Subcutaneous abdominal adipose tissue (tissue), 5 donors: ENCODE measurements around the gene CACTIN.
"Not testable (repeated sequence)": the region's sequence is repeated elsewhere in the genome, so short reads cannot be mapped to it uniquely, and the experiment has no call there.

Experiments used
- H3K27ac ChIP-seq: one replicate; pipeline ENCODE4 v1.7.0; 2013; ENCODE audit warnings: low read depth, mild to moderate bottlenecking, inconsistent platforms, low read length, moderate library complexity
- H3K27me3 ChIP-seq, 5 donors: one replicate each; pipeline ENCODE4 v1.7.0; 2013; ENCODE audit warnings: low read length in 5 of 5, inconsistent platforms in 1 of 5; ENCODE audit not compliant: control insufficient read depth in 5 of 5, insufficient read depth in 4 of 5
- H3K36me3 ChIP-seq, 5 donors: one replicate each; pipeline ENCODE4 v1.7.0; 2013; ENCODE audit warnings: low read length in 5 of 5; ENCODE audit not compliant: control insufficient read depth in 5 of 5, insufficient read depth in 5 of 5
- H3K4me1 ChIP-seq, 5 donors: one replicate each; pipeline ENCODE4 v1.7.0; 2013; ENCODE audit warnings: low read length in 5 of 5, mild to moderate bottlenecking in 3 of 5, moderate library complexity in 1 of 5; ENCODE audit not compliant: control insufficient read depth in 5 of 5, insufficient read depth in 5 of 5
- H3K4me3 ChIP-seq, 5 donors: one replicate each; pipeline ENCODE4 v1.7.0; 2013; ENCODE audit warnings: low read length in 5 of 5, low read depth in 1 of 5
- H3K9ac ChIP-seq, 5 donors: one replicate each; pipeline ENCODE4 v1.7.0; 2013; ENCODE audit warnings: low read length in 5 of 5, mild to moderate bottlenecking in 4 of 5, moderate library complexity in 3 of 5
- H3K9me3 ChIP-seq, 5 donors: one replicate each; pipeline ENCODE4 v1.7.0; 2013; ENCODE audit warnings: low read length in 5 of 5; ENCODE audit not compliant: control insufficient read depth in 5 of 5
- donor health status: healthy.
- donor health status: healthy.
- donor health status: healthy.
- donor health status: healthy.
- donor health status: healthy.

Gene CACTIN

DNA sequence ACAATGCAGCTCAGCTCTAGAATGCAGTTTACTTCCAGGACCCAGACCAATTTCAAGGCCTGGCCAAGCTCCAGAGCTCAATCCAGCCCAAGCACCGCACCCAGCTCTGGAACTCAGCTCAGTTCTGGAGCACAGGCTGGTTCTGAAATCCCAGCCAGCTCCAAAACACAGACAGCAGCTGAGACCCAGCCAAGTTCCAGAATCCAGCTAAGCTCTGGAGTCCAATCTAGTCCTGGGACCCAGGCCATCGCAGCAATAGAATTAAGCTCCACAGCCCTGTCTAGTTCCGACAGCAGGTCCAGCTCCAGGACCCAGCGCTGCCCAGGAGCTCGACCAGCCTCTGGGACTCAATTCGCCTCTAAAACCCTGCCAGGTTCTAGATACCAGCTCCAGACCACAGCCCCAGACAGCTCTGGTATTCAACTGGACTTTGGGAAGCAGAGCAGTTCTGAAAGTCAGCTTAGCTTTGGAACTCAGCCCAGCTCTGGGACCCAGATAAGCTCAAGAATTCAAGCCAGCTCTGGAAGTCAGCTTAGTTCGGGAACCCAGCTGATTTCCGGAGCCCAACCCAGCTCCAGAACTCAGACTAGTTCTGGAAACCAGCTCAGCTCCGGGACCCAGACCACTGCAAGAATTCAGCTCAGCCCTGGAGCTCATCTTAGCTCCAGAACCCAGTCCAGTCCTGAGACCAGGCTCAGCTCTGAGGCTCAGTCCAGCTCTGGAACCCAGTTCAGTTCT is 34.5 kb downstream of the CACTIN start:
- Histone ChIP-seq H3K36me3 (no peaks in the 10 kb centered on the region), H3K9me3 (no peaks in the 10 kb centered on the region), H3K4me3 (no peak overlapping the region), H3K9ac (no peak overlapping the region), H3K27me3 (no peaks in the 10 kb centered on the region), H3K4me1 (no peaks in the 10 kb centered on the region), H3K27ac (no peak overlapping the region)

DNA sequence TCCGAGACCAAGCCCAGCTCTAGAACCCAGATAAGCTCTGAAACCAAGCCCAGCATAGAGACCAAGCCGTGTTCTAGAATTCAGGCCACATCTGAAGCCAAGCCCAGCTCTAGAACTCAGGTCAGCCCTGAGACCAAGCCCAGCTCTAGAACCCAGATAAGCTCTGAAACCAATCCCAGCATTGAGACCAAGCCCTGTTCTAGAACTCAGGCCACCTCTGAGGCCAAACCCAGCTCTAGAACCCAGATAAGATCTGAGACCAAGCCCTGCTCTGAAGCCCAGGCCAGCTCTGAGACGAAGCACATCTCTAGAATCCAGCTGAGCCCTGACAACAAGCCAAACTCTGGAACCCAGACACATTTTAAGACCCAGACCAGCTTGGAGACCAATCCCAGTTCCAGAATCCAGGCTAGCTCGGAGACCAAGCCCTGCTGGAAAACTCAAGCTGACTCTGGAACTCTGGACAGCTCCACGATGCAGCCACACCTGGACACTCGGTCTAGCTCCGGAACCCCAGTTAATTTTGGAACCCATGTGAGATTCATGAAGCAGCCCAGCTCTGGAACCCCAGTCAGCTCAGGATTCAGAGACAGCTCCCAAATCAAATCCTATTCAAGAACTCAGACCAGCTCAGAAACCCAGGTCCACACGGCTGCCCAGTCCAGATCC is 35.5 kb downstream of the CACTIN start:
- H3K4me3 ChIP-seq: no peak overlapping the region
- H3K36me3 ChIP-seq: no peaks in the 10 kb centered on the region
- peaks cover 1 to 7% (median 3%) of the 10 kb centered on the region in 5 donors for H3K27me3 ChIP-seq
- no peaks in the 10 kb centered on the region for H3K9me3 ChIP-seq
- H3K9ac ChIP-seq: no peak overlapping the region
- no peak overlapping the region for H3K27ac ChIP-seq
- peaks cover 0 to 9% (median 0%) of the 10 kb centered on the region in 5 donors for H3K4me1 ChIP-seq

DNA sequence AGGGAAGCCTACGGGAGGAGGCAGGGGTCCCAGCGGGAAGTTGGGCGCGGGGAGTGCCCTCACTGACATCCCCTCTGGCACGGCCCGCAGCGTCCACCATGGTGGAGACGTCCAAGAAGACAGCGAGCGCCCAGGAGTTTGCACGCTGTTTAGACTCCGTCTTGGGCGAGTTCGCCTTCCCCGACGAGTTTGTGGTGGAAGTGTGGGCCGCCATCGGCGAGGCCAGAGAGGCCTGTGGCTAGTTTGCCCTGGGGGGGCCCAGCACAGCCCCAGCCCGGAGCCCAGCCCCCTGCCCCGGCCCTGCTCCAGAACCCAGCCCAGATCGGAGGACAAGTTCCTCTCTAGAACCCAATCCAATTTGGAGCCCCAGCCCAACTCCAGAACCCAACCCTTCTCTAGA is 36.6 kb downstream of the CACTIN start:
- Histone ChIP-seq H3K4me3 (no peak overlapping the region), H3K9me3 (no peaks in the 10 kb centered on the region), H3K4me1 (peaks cover 0 to 17% (median 7%) of the 10 kb centered on the region in 5 donors), H3K27ac (no peak overlapping the region), H3K36me3 (no peaks in the 10 kb centered on the region), H3K27me3 (peaks cover 5 to 12% (median 11%) of the 10 kb centered on the region in 5 donors), H3K9ac (no peak overlapping the region)

DNA sequence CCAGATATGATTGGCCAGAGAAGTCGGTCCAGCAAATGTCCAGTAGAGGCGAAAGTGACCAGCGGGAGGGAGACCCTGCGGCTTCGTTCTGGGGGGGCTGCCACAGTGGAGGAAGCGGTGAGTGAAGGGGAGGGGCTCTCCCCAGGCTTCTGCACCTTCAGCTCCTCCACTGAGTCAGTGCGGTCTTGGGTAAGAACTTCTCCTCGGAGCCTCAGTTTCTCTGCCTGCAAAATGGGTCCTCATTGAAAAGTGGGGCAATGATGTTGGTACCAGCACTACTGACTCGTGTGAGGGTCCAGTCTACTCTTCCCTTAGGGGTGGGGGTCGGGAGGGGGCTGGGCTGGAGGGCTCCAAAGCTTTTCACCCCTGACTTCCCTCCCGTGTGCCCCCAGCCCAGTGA is 37.2 kb downstream of the CACTIN start:
- Histone ChIP-seq H3K4me1 (peaks cover 0 to 17% (median 7%) of the 10 kb centered on the region in 5 donors), H3K27ac (no peak overlapping the region), H3K4me3 (no peak overlapping the region), H3K9ac (no peak overlapping the region), H3K27me3 (peaks cover 5 to 12% (median 11%) of the 10 kb centered on the region in 5 donors), H3K9me3 (no peaks in the 10 kb centered on the region), H3K36me3 (no peaks in the 10 kb centered on the region)

DNA sequence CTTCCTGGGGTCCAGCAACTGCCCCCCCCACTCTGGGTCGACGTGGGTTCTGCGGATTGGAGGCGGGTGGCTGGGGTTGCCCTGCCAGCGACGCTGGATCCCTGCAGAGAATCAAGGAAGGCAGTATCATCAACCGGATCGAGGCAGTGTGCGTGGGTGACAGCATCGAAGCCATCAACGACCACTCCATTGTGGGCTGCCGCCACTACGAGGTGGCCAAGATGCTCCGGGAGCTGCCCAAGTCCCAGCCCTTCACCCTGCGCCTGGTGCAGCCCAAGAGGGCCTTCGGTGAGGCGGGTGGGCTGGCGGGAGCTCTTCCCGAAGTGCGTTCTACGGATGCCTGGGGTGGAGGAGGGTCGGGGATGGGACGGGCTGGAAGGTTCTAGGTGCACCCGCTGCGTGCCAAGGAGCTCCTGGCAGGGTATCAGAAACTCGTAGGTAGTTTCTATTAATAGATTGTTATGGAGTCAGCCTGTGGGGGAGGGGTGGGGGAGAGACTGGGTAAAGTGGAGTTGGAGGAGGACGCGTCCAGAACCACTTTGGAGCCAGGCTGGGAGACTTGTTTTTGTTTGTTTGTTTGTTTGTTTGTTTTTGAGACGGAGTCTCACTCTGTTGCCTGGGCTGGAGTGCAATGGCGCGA is 39.8 kb downstream of the CACTIN start:
- peaks cover 5 to 12% (median 11%) of the 10 kb centered on the region in 5 donors for H3K27me3 ChIP-seq
- H3K9ac ChIP-seq: no peak overlapping the region
- H3K27ac ChIP-seq: no peak overlapping the region
- peaks cover 0 to 17% (median 7%) of the 10 kb centered on the region in 5 donors for H3K4me1 ChIP-seq
- no peaks in the 10 kb centered on the region for H3K36me3 ChIP-seq
- no peak overlapping the region for H3K4me3 ChIP-seq
- no peaks in the 10 kb centered on the region for H3K9me3 ChIP-seq

DNA sequence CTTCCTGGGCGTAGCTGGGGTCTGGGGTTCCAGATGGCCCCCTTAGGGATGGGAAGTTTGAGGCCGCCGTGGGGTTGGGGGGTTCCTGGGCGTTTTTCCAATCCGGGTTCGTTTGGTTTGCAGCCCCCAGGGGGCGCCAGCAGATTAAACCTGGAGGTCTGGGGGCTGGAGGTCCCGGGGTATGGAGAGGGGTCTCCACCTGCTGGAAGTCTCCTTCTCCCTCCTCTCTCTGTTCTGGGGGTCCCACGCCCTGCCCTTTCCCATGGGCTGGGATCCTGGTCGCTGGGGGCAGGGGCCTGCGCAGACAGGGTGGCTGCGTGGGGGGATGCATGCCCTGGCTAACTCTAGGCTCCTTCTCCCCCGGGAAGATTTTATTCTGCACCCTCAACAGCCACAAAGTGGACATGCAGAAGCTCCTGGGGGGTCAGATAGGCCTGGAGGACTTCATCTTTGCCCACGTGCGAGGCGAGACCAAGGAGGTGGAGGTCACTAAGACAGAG is 40.4 kb downstream of the CACTIN start:
- Histone ChIP-seq H3K36me3 (no peaks in the 10 kb centered on the region), H3K27me3 (peaks cover 5 to 12% (median 11%) of the 10 kb centered on the region in 5 donors), H3K9ac (peak overlapping the region in 2 of 5 donors; percentile 68 to 77), H3K4me3 (peak overlapping the region in 3 of 5 donors; percentile 51 to 68 (median 61)), H3K27ac (no peak overlapping the region), H3K4me1 (peaks cover 0 to 17% (median 7%) of the 10 kb centered on the region in 5 donors), H3K9me3 (no peaks in the 10 kb centered on the region)

DNA sequence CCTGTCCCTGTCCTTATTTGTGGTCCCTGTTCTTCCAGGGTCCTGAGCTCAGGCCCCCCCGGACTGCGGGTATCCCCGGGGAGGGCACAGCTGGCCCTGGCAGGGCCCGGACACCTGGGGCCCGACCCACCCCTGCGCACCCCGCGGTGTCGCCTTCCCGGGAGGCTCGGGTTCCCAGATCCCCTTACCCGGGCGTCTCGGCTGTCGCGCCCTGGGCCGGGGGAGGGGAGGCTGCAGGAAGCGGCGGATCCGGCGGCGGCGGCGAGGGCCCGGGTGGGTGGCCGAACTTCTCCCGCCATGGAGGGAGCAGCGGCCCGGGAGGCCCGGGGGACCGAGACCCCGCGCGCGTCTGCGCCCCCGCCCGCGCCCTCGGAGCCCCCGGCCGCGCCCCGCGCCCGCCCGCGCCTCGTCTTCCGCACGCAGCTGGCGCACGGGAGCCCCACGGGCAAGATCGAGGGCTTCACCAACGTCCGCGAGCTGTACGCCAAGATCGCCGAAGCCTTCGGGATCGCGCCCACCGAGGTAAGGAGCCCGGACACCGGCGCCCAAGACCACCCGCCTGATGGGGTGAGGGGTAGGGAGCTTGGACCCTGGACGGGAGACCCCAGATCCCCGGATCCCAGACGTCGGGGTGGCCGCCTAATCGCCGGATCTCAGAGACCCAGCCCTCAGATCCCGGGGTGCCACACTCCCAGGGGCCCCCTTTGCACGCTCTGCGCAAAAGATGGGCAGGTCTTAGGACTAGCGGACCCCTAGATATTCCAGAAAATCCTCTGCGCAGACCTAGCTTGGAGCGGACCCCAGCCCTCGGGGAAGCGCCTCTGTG is 41.1 kb downstream of the CACTIN start, which contains the start of gene GIPC3:
GIPC3 (plus strand) TSS at position 178 of the 826 bp plus-strand sequence; CDS start at position 298, 120 bp downstream.
- peaks cover 2 to 20% (median 10%) of the 10 kb centered on the region in 5 donors for H3K4me1 ChIP-seq
- H3K9me3 ChIP-seq: no peaks in the 10 kb centered on the region
- H3K36me3 ChIP-seq: no peaks in the 10 kb centered on the region
- peak within 1 kb of the TSS in 2 of 5 donors; percentile 68 to 77 for H3K9ac ChIP-seq
- H3K27ac ChIP-seq: no peak within 1 kb of the TSS
- H3K4me3 ChIP-seq: peak within 1 kb of the TSS in 3 of 5 donors; percentile 51 to 68 (median 61)
- peaks cover 5 to 12% (median 11%) of the 10 kb centered on the region in 5 donors for H3K27me3 ChIP-seq

DNA sequence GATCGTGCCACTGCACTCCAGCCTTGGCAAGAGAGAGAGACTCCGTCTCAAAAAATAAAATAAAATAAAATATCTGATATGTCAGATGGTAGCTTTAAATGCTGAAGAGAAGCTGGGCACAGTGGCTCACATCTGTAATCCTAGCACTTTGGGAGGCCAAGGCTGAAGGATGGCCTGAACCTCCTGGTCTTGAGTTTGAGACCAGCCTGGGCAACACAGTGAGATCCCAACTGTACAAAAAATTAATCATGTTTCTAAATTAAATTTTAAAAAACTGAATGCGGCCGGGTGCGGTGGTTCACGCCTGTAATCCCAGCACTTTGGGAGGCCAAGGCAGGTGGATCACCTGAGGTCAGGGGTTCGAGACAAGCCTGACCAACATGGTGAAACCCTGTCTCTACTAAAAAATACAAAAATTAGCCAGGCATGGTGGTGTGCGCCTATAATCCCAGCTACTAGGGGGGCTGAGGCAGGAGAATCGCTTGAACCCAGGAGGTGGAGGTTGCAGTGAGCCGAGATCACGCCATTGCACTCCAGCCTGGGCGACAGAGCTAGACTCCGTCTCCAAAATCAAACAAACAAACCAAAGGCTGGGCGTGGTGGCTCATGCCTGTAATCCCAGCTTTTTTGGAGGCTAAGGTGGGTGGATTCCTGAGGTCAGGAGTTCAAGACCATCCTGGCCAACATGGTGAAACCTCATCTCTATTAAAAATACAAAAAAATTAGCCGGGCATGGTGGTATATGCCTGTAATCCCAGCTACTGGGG is 42.4 kb downstream of the CACTIN start:
- H3K36me3 ChIP-seq, H3K9me3 ChIP-seq, H3K9ac ChIP-seq, H3K4me3 ChIP-seq, H3K27ac ChIP-seq: not testable (repeated sequence)
- H3K27me3 ChIP-seq: peaks cover 5 to 12% (median 11%) of the 10 kb centered on the region in 5 donors
- peaks cover 2 to 28% (median 16%) of the 10 kb centered on the region in 5 donors for H3K4me1 ChIP-seq

DNA sequence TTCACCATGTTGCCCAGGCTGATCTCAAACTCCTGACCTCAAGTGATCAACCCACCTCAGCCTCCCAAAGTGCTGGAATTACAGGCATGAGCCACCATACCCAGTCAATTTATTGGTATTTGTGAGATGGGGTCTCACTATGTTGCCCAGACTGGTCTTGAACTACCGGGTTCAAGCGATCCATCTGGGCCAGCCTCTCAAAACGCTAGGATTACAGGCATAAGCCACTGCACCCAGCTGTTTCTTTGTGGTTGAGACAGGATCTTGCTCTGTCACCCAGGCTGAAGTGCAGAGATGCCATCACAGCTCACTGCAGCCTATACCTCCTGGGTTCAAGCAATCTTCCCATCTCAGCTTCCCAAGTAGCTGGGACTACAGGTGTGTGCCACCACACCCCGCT is 44.8 kb downstream of the CACTIN start:
- H3K27ac ChIP-seq, H3K4me3 ChIP-seq, H3K9ac ChIP-seq, H3K9me3 ChIP-seq, H3K36me3 ChIP-seq: not testable (repeated sequence)
- H3K27me3 ChIP-seq: peaks cover 5 to 12% (median 11%) of the 10 kb centered on the region in 5 donors
- H3K4me1 ChIP-seq: peaks cover 2 to 30% (median 17%) of the 10 kb centered on the region in 5 donors
